WTC11 (cell line): ENCODE data around the gene CALHM4. TPM values are rescaled to one million over a fixed set of nuclear protein-coding genes. Genes with fewer than 3 reads are reported as not detected.

Experiments used
- ATAC-seq: fragments of 200-7000 bp; cut with Tn5 transposase; 2 replicates; pipeline ENCODE4 v1.10.0; 2021; ENCODE audit warnings: mild to moderate bottlenecking, moderate library complexity
- CTCF ChIA-PET: fragments of 300-600 bp; sonication (Branson Sonifier 250); formaldehyde crosslinking; loops from one replicate; lab custom pipeline; 2021; ENCODE audit warnings: antibody characterized with exemption; lab: Charles Lee
- POLR2A ChIA-PET: fragments of 350-600 bp; sonication (Branson Sonifier 250); formaldehyde crosslinking; loops from one replicate; lab custom pipeline; 2021; ENCODE audit warnings: antibody characterized with exemption; lab: Charles Lee
- DNase-seq: peaks from one replicate; pipeline ENCODE4 v3.0.0; 2021; ENCODE audit warnings: low spot score
- H3K27ac Mint-ChIP-seq: 2 replicates; pipeline ENCODE4 v1.8.0; 2021; ENCODE audit warnings: mixed read lengths
- H3K27me3 Mint-ChIP-seq: 2 replicates; pipeline ENCODE4 v1.8.0; 2021; ENCODE audit warnings: low read depth, mild to moderate bottlenecking, moderate library complexity, mixed read lengths
- H3K36me3 Mint-ChIP-seq: 2 replicates; pipeline ENCODE4 v1.8.0; 2021; ENCODE audit warnings: mixed read lengths
- H3K4me1 Mint-ChIP-seq: 2 replicates; pipeline ENCODE4 v1.8.0; 2022; ENCODE audit warnings: mixed read lengths
- H3K4me3 Mint-ChIP-seq: 2 replicates; pipeline ENCODE4 v1.8.0; 2021; ENCODE audit warnings: mild to moderate bottlenecking, moderate library complexity, mixed read lengths
- H3K9me3 Mint-ChIP-seq: 2 replicates; pipeline ENCODE4 v1.8.0; 2021; ENCODE audit warnings: mixed read lengths
- ARID4B ChIP-seq: sonication (generic); formaldehyde crosslinking; IDR thresholded peaks from 2 replicates; pipeline ENCODE4 v1.8.0; 2023; ENCODE audit warnings: missing genetic modification reagents, mild to moderate bottlenecking, borderline replicate concordance
- ATF3 ChIP-seq: sonication (generic); formaldehyde crosslinking; conservative IDR thresholded peaks from 2 replicates; pipeline ENCODE4 v1.8.1; 2022; ENCODE audit warnings: mild to moderate bottlenecking, missing genetic modification reagents
- CTCF ChIP-seq: fragments of 200-600 bp; IDR thresholded peaks from 2 replicates; pipeline ENCODE4 v1.8.0; 2022; ENCODE audit warnings: antibody characterized with exemption
- E2F4 ChIP-seq: sonication (generic); formaldehyde crosslinking; IDR thresholded peaks from 2 replicates; pipeline ENCODE4 v1.8.1; 2022; ENCODE audit warnings: low read depth, mild to moderate bottlenecking, moderate library complexity, missing genetic modification reagents, borderline replicate concordance
- ELF4 ChIP-seq: sonication (generic); formaldehyde crosslinking; IDR thresholded peaks from 2 replicates; pipeline ENCODE4 v1.8.1; 2022; ENCODE audit warnings: low read depth, mild to moderate bottlenecking, moderate library complexity, missing genetic modification reagents
- ETV6 ChIP-seq: sonication (generic); formaldehyde crosslinking; IDR thresholded peaks from 2 replicates; pipeline ENCODE4 v1.8.1; 2022; ENCODE audit warnings: mild to moderate bottlenecking, missing genetic modification reagents
- GRHL2 ChIP-seq: fragments of 250-450 bp; sonication (Bioruptor Pico); IDR thresholded peaks from 2 replicates; pipeline ENCODE4 v1.8.0; 2022; ENCODE audit warnings: mild to moderate bottlenecking, moderate library complexity; ENCODE audit not compliant: insufficient replicate concordance, severe bottlenecking
- HMGA2 ChIP-seq: fragments of 250-450 bp; sonication (Bioruptor Pico); IDR thresholded peaks from 2 replicates; pipeline ENCODE4 v1.4.0; 2021; ENCODE audit warnings: mild to moderate bottlenecking, moderate library complexity
- SMAD3 ChIP-seq: sonication (generic); formaldehyde crosslinking; IDR thresholded peaks from 2 replicates; pipeline ENCODE4 v1.8.0; 2022; ENCODE audit warnings: missing genetic modification reagents, mild to moderate bottlenecking, borderline replicate concordance
- STAT6 ChIP-seq: sonication (generic); formaldehyde crosslinking; conservative IDR thresholded peaks from 2 replicates; pipeline ENCODE4 v1.8.1; 2023; ENCODE audit warnings: mild to moderate bottlenecking, low read depth, missing genetic modification reagents, moderate library complexity
- TEAD4 ChIP-seq: sonication (generic); formaldehyde crosslinking; IDR thresholded peaks from 2 replicates; pipeline ENCODE4 v1.8.0; 2022; ENCODE audit warnings: mild to moderate bottlenecking, missing genetic modification reagents
- USF1 ChIP-seq: sonication (generic); formaldehyde crosslinking; IDR thresholded peaks from 2 replicates; pipeline ENCODE4 v1.8.0; 2022; ENCODE audit warnings: mild to moderate bottlenecking, missing genetic modification reagents
- ZMAT4 ChIP-seq: fragments of 250-450 bp; sonication (Bioruptor Pico); IDR thresholded peaks from 2 replicates; pipeline ENCODE4 v1.9.0; 2021; ENCODE audit warnings: mild to moderate bottlenecking
- ZNF281 ChIP-seq: sonication (generic); formaldehyde crosslinking; IDR thresholded peaks from 2 replicates; pipeline ENCODE4 v1.8.0; 2023; ENCODE audit warnings: mild to moderate bottlenecking, missing genetic modification reagents
- ZNF317 ChIP-seq: sonication (generic); formaldehyde crosslinking; IDR thresholded peaks from 2 replicates; pipeline ENCODE4 v1.8.1; 2023; ENCODE audit warnings: low read depth, mild to moderate bottlenecking, moderate library complexity, missing genetic modification reagents, borderline replicate concordance
- ZNF396 ChIP-seq: fragments of 250-450 bp; sonication (Bioruptor Pico); IDR thresholded peaks from 2 replicates; pipeline ENCODE4 v1.8.0; 2021; ENCODE audit warnings: mild to moderate bottlenecking, moderate library complexity, borderline replicate concordance
- ZNF416 ChIP-seq: fragments of 250-450 bp; sonication (Bioruptor Pico); IDR thresholded peaks from 2 replicates; pipeline ENCODE4 v1.9.0; 2021; ENCODE audit warnings: mild to moderate bottlenecking, inconsistent platforms
- total RNA-seq: library from RNA; stranded (reverse); gene quantifications from 3 replicates; pipeline ENCODE4 v1.2.3, GENCODE V29; 2021

Gene CALHM4
- total RNA-seq, 1 experiment from 2014 or later, result not detected

GRCh38 chr6:116542426-116542825 lies 11.1 kb upstream of the CALHM4 start (continued):
- TF ChIP-seq ZMAT4 (CRISPR knock-in tag), result no peak
- no peak for TF ChIP-seq ARID4B
- no peak for TF ChIP-seq SMAD3 (CRISPR knock-in tag)

- POLR2A ChIA-PET, result interaction anchor here (0.7 kb wide), 1 partner anchor 9 kb away, joined by 3 read pairs; no protein-coding TSS in a partner anchor
- Mint-ChIP-seq H3K36me3 (no peaks in the 10 kb centered on the region), H3K27ac (no peak overlapping the region), H3K9me3 (no peaks in the 10 kb centered on the region), H3K4me1 (peaks cover 7% of the 10 kb centered on the region), H3K4me3 (no peak overlapping the region), H3K27me3 (no peaks in the 10 kb centered on the region)
- no peak for DNase-seq
- TF ChIP-seq ELF4 (CRISPR knock-in tag) (no peak), ZNF396 (no peak), ETV6 (no peak), USF1 (CRISPR knock-in tag) (no peak), E2F4 (no peak), ZNF416 (no peak), TEAD4 (CRISPR knock-in tag) (no peak), CTCF (no peak)
- no peak for ATAC-seq
- CTCF ChIA-PET, result interaction anchor here (0.7 to 0.8 kb wide), 3 partner anchors 9 to 256 kb away, joined by 3 read pairs; no protein-coding TSS in a partner anchor
Observed at GRCh38 chr6:116543149-116543548, 10.4 kb upstream of the CALHM4 start.

- ATAC-seq (no peak), DNase-seq (no peak)
- TF ChIP-seq ZNF317 (CRISPR knock-in tag) (no peak), USF1 (CRISPR knock-in tag) (no peak), HMGA2 (no peak), GRHL2 (CRISPR knock-in tag) (no peak), ATF3 (CRISPR knock-in tag) (no peak), ZNF281 (CRISPR knock-in tag) (no peak), STAT6 (CRISPR knock-in tag) (no peak)
- H3K27ac Mint-ChIP-seq, result no peak within 1 kb of the TSS
- ChIA-PET POLR2A (no interaction called here), CTCF (interaction anchor here (1.2 to 1.5 kb wide), 3 partner anchors 258 to 277 kb away, joined by 3 to 5 read pairs (median 3); no protein-coding TSS in a partner anchor)
- H3K36me3 Mint-ChIP-seq, result no peaks in the 10 kb centered on the region
- no peaks in the 10 kb centered on the region for H3K27me3 Mint-ChIP-seq
- no peak within 1 kb of the TSS for H3K4me3 Mint-ChIP-seq
- H3K4me1 Mint-ChIP-seq, result peaks cover 7% of the 10 kb centered on the region
- no peaks in the 10 kb centered on the region for H3K9me3 Mint-ChIP-seq
Observed at GRCh38 chr6:116545651-116546050, 7.9 kb upstream of the CALHM4 start, which contains the start of gene TRAPPC3L. Gene TRAPPC3L, minus strand, starts transcription at chr6:116545684. Its CDS starts 170 bp downstream, at chr6:116545514.
